Esophagus squamous epithelium (tissue), 5 donors: Measurements from ENCODE around the gene CAPN15. TPM values are rescaled to one million over a fixed set of nuclear protein-coding genes. Genes with fewer than 3 reads are reported as not detected.
"Not testable (repeated sequence)": the region's sequence is repeated elsewhere in the genome, so short reads cannot be mapped to it uniquely, and the experiment has no call there.

Source experiments
- DNase-seq: peaks from one replicate; lab custom pipeline; 2025; lab: John Stamatoyannopoulos, UW
- H3K27ac ChIP-seq, 4 donors: fragments of 200-600 bp; sonication (generic); one replicate each; pipeline ENCODE4 v1.5.1; 2016 to 2019; ENCODE audit warnings: mild to moderate bottlenecking in 1 of 4
- H3K27me3 ChIP-seq, 4 donors: fragments of 200-600 bp; sonication (generic); 1 replicate in 3 of 4; 2 replicates in 1 of 4; pipeline versions ENCODE4 v1.5.1 to v1.6.0; 2017 to 2021; ENCODE audit warnings: antibody characterized with exemption in 1 of 4
- H3K36me3 ChIP-seq, 3 donors: fragments of 200-600 bp; sonication (generic); one replicate each; pipeline ENCODE4 v1.5.1; 2016 to 2019
- H3K4me1 ChIP-seq, 3 donors: fragments of 200-600 bp; sonication (generic); one replicate each; pipeline ENCODE4 v1.5.1; 2017 to 2019
- H3K4me3 ChIP-seq, 4 donors: fragments of 200-600 bp; sonication (generic); 1 replicate in 3 of 4; 2 replicates in 1 of 4; pipeline ENCODE4 v1.5.1; 2016 to 2019; ENCODE audit warnings: mild to moderate bottlenecking in 2 of 4, moderate library complexity in 1 of 4
- H3K9me3 ChIP-seq, 3 donors: fragments of 200-600 bp; sonication (generic); one replicate each; pipeline ENCODE4 v1.5.1; 2016 to 2019
- POLR2A ChIP-seq, 4 donors: fragments of 450-650 bp; IDR thresholded peaks; one replicate each; pipeline ENCODE4 v1.6.1; 2017; ENCODE audit warnings: antibody characterized with exemption in 4 of 4, mild to moderate bottlenecking in 4 of 4, moderate library complexity in 3 of 4
- WGBS, 2 donors: methylation state at CpG; one replicate each; pipeline ENCODE4 v1.1.5; 2018; 5-methylcytosine and 5-hydroxymethylcytosine counted together
- intact Hi-C: fragments of 100-400 bp; cut with DNase I; formaldehyde crosslinking; loops from one replicate; pipeline ENCODE4 v1.15.0; 2022
- total RNA-seq, 4 donors: library from RNA; depleted of rRNA; stranded (reverse); fragments of >200 nt; gene quantifications; one replicate each; pipeline ENCODE4 v1.1.0, GENCODE V29; 2016
- TF ChIP-seq, protein P1 (sequence below), 6 experiments: fragments of 450-650 bp in 4 of 6; fragments of 200-600 bp in 2 of 6; sonication (generic) in 2 of 6; IDR thresholded peaks; one replicate each; pipeline ENCODE4 v1.5.1; 2016 to 2019; ENCODE audit warnings: antibody characterized with exemption in 6 of 6, mild to moderate bottlenecking in 4 of 6, moderate library complexity in 4 of 6
- donor health status: DM: yes; HTN: yes; CAD: no.

CAPN15 gene
- total RNA-seq, 4 donors from 2014 or later = 29.4 to 69.6 (median 52.4) TPM

DNA sequence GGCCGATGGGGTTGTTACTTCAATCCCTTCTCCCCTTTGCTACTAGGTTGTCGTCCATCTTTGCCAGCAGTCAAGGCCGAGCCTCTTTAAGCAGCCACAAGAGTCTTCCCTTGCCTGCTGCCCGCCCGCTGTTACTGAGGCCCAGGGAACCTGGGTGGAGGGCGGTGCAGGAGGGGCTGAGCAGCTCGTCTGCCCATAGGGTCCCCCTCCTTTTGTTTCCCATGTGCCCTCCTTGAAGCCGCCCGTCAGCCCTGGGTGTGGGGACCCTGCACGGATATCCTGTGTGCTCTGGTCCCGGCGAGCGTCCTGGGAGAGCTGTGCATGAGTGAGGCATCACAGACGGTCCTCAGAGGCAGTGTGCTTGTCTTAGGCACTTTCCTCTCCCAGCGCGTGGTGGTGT, 37.9 kb upstream of the CAPN15 start:
- H3K27me3 ChIP-seq = no peaks in the 10 kb centered on the region
- H3K27ac ChIP-seq = no peak overlapping the region
- intact Hi-C loops = loop anchor here (10.0 kb wide), 1 partner anchor 95 kb away; the partner anchor contains the start of gene NME4
- no peaks in the 10 kb centered on the region for H3K9me3 ChIP-seq
- no peak for TF ChIP-seq POLR2A (IDR thresholded peaks at IDR 0.05)
- TF ChIP-seq, protein P1, sequence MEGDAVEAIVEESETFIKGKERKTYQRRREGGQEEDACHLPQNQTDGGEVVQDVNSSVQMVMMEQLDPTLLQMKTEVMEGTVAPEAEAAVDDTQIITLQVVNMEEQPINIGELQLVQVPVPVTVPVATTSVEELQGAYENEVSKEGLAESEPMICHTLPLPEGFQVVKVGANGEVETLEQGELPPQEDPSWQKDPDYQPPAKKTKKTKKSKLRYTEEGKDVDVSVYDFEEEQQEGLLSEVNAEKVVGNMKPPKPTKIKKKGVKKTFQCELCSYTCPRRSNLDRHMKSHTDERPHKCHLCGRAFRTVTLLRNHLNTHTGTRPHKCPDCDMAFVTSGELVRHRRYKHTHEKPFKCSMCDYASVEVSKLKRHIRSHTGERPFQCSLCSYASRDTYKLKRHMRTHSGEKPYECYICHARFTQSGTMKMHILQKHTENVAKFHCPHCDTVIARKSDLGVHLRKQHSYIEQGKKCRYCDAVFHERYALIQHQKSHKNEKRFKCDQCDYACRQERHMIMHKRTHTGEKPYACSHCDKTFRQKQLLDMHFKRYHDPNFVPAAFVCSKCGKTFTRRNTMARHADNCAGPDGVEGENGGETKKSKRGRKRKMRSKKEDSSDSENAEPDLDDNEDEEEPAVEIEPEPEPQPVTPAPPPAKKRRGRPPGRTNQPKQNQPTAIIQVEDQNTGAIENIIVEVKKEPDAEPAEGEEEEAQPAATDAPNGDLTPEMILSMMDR (IDR thresholded peaks at IDR 0.05) = no peak
- no peaks in the 10 kb centered on the region for H3K4me1 ChIP-seq
- H3K36me3 ChIP-seq = peaks cover 0 to 39% (median 6%) of the 10 kb centered on the region in 3 donors
- no peak for DNase-seq
- no peak overlapping the region for H3K4me3 ChIP-seq
- WGBS, 2 donors = 80 to 92% methylated on average over 1 to 14 of the region's 16 CpGs

DNA sequence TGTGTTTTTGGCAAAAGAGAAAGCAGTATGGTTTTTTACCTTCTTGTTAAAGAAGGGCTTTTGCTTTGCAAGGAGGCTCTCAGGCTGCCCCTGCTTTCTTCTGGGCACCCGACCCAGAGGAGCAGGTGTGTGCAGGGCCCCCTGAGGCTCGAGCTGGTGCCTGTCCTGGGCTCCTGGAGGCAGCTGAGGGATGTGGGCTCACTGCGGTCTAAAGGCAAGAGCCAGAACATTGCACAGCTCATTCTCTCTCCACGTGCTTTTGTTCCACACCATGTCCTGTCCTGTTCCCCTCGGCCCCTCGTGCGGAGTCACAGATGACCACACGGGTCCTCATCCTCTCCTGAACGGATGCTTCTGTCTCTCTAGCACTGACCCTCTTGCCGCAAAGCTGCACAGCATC, 36.7 kb upstream of the CAPN15 start:
- H3K36me3 ChIP-seq = peaks cover 0 to 39% (median 6%) of the 10 kb centered on the region in 3 donors
- H3K4me1 ChIP-seq = no peaks in the 10 kb centered on the region
- intact Hi-C loops = loop anchor here (10.0 kb wide), 1 partner anchor 96 kb away; the partner anchor contains the start of gene NME4
- no peaks in the 10 kb centered on the region for H3K27me3 ChIP-seq
- no peak overlapping the region for H3K27ac ChIP-seq
- TF ChIP-seq, protein P1 (IDR thresholded peaks at IDR 0.05) = no peak
- no peak for TF ChIP-seq POLR2A (IDR thresholded peaks at IDR 0.05)
- 86 to 94% methylated on average over 10 of the region's 10 CpGs for WGBS, 2 donors
- DNase-seq = no peak
- no peaks in the 10 kb centered on the region for H3K9me3 ChIP-seq
- no peak overlapping the region for H3K4me3 ChIP-seq

DNA sequence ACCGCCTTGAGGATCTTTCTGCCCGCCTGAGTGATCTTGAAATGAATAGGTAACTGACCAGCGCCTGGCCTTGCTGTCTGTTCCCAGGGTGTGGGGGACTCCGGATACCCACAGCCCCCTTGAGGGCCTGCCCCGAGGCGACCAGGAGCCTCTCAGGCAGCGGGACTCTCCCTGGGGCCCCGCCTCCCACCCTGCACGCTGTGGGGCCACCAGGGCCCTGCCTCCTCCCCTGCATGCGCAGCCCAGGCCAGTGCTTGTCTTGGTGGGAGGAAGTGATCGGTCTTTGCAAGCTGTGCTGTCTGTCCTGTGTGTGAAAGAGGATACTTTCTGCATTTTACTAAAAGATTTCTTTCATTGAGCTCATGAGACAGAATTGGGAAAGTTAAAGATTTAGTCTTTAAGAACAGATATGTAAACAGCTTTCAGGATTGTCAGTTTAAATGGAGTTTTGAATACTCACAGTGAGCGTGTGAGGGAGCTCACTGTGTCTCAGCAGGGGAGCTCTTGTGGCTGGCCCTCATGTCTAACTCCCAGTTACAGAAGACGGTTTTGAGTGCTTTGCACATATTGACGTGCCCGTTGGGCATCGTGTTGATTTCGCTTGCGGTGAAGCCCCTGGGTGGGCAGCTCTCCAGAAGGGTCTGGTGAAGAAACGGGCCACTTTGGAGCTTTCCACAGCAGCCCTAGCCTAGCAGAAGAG, 36.1 kb upstream of the CAPN15 start:
- no peaks in the 10 kb centered on the region for H3K4me1 ChIP-seq
- H3K4me3 ChIP-seq = no peak overlapping the region
- 87 to 91% methylated on average over 5 to 13 of the region's 19 CpGs for WGBS, 2 donors
- TF ChIP-seq, protein P1 (IDR thresholded peaks at IDR 0.05) = no peak
- TF ChIP-seq POLR2A (IDR thresholded peaks at IDR 0.05) = no peak
- DNase-seq = no peak
- no peak overlapping the region for H3K27ac ChIP-seq
- intact Hi-C loops = loop anchor here (10.0 kb wide), 1 partner anchor 97 kb away; the partner anchor contains the start of gene NME4
- H3K36me3 ChIP-seq = peaks cover 0 to 39% (median 6%) of the 10 kb centered on the region in 3 donors
- no peaks in the 10 kb centered on the region for H3K27me3 ChIP-seq
- H3K9me3 ChIP-seq = no peaks in the 10 kb centered on the region

DNA sequence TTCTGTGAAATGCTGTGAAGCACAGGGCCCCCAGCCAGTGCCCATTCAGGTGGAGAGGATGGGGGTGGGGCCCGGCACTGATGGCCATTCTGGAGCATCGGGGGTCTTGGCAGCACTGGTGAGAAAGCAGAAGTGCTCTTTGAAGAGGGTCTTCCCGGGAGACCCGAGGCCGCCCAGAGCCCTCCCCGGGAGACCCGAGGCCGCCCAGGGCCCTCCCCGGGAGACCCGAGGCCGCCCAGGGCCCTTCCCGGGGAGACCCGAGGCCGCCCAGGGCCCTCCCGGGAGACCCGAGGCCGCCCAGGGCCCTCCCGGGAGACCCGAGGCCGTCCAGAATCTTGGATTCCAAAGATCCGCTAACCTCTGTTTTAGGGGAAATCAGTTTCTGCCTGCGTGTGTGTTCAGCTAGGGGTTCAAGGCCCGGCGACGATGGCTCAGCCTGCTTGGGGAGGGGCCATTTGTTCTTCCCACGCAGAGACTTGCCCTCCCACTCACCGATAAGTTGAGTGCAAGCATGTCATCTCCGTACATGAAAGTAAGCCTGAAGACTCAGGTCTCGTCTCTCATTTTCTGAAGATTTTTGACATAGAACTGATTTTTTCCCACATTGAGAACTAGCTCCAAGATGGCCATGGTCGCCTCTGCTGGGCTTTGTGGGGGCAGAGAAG, 35.2 kb upstream of the CAPN15 start:
- Histone ChIP-seq H3K27me3 (no peaks in the 10 kb centered on the region), H3K9me3 (no peaks in the 10 kb centered on the region), H3K27ac (no peak overlapping the region), H3K4me1 (no peaks in the 10 kb centered on the region), H3K36me3 (peaks cover 0 to 43% (median 6%) of the 10 kb centered on the region in 3 donors), H3K4me3 (no peak overlapping the region)
- WGBS, 2 donors = 90 to 96% methylated on average over 5 to 9 of the region's 30 CpGs
- intact Hi-C loops = loop anchor here (10.0 kb wide), 1 partner anchor 98 kb away; the partner anchor contains the start of gene NME4
- TF ChIP-seq, protein P1 (IDR thresholded peaks at IDR 0.05) = no peak
- TF ChIP-seq POLR2A (IDR thresholded peaks at IDR 0.05) = no peak
- no peak for DNase-seq

DNA sequence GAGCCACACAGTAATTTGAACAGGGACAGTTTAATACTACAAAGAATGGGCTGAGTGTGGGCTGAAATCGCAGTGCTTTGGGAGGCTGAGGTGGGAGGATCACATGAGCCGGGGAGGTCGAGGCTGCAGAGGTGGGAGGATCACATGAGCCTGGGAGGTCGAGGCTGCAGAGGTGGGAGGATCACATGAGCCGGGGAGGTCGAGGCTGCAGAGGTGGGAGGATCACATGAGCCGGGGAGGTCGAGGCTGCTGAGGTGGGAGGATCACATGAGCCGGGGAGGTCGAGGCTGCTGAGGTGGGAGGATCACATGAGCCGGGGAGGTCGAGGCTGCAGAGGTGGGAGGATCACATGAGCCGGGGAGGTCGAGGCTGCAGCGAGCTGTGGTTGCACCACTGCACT, 32.8 kb upstream of the CAPN15 start:
- not testable (repeated sequence) for H3K27me3 ChIP-seq, H3K9me3 ChIP-seq, H3K4me3 ChIP-seq, H3K27ac ChIP-seq, H3K4me1 ChIP-seq
- intact Hi-C loops = loop anchor here (10.0 kb wide), 1 partner anchor 100 kb away; the partner anchor contains the start of gene NME4
- peak; percentile 15 for DNase-seq
- WGBS, 2 donors = 74 to 81% methylated on average over 15 of the region's 15 CpGs
- H3K36me3 ChIP-seq = peaks cover 0 to 45% (median 4%) of the 10 kb centered on the region in 3 donors
